ENCODE results near the gene KRT76. TPM values are rescaled to one million over a fixed set of nuclear protein-coding genes. Genes with fewer than 3 reads are reported as not detected.
"Not testable (repeated sequence)": the region's sequence is repeated elsewhere in the genome, so short reads cannot be mapped to it uniquely, and the experiment has no call there.

KRT76 gene
- total RNA-seq, 1 experiment from 2014 or later: not detected

DNA sequence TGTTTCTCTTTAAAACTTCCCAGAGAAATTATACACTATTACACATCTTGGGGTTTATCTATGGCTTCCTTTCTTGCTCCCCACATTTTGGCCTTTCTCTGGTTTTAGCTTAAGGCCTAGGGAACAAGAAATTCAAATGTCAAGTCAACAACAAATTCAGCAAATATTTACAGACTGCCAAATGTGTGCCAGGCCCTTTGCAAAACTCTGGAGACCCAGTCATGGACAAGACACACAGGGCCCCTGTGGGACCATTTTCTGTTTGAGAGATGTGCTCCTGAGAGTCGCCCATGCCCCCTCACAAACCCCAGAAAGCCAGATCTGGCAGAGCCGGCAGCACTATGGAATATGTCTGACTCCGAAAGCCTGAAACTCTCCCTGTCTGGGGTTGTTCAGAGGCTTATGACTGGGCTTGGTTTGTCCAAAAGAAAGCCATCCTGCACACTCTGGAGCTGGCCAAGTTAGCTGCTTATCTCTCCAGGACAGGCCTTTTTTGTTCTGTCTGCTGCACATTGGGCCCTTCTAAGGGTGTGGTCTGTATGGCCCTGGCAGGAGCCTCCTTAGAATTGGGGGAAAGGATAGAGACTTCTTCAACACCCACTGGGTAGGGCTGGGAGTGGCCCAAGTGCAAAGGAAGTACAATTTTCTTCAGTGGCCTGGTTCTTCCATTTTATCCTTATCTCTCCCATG, 19.8 kb upstream of the KRT76 start:
- DNase-seq: no peak
- BruUV-seq (replicated peaks): no TSS peak
- no peak overlapping the region for H3K4me3 Mint-ChIP-seq (ENCODE audit: low read depth, unreplicated experiment)
- no peaks in the 10 kb centered on the region for H3K9me3 Mint-ChIP-seq (ENCODE audit: low read depth, unreplicated experiment)
- H3K27ac Mint-ChIP-seq (ENCODE audit: unreplicated experiment): no peak overlapping the region
- CTCF ChIA-PET: no interaction called here
- H3K36me3 Mint-ChIP-seq (ENCODE audit: insufficient read depth, unreplicated experiment): no peaks in the 10 kb centered on the region
- intact Hi-C loops (cut with micrococcal nuclease; ENCODE audit: unreplicated experiment): no loop called here
- peaks cover 26% of the 10 kb centered on the region for H3K4me1 Mint-ChIP-seq (ENCODE audit: low read depth, unreplicated experiment)
- TF ChIP-seq, protein P1, sequence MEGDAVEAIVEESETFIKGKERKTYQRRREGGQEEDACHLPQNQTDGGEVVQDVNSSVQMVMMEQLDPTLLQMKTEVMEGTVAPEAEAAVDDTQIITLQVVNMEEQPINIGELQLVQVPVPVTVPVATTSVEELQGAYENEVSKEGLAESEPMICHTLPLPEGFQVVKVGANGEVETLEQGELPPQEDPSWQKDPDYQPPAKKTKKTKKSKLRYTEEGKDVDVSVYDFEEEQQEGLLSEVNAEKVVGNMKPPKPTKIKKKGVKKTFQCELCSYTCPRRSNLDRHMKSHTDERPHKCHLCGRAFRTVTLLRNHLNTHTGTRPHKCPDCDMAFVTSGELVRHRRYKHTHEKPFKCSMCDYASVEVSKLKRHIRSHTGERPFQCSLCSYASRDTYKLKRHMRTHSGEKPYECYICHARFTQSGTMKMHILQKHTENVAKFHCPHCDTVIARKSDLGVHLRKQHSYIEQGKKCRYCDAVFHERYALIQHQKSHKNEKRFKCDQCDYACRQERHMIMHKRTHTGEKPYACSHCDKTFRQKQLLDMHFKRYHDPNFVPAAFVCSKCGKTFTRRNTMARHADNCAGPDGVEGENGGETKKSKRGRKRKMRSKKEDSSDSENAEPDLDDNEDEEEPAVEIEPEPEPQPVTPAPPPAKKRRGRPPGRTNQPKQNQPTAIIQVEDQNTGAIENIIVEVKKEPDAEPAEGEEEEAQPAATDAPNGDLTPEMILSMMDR (IDR thresholded peaks at IDR 0.05; ENCODE audit: unreplicated experiment): no peak
- no peaks in the 10 kb centered on the region for H3K27me3 Mint-ChIP-seq (ENCODE audit: unreplicated experiment)

DNA sequence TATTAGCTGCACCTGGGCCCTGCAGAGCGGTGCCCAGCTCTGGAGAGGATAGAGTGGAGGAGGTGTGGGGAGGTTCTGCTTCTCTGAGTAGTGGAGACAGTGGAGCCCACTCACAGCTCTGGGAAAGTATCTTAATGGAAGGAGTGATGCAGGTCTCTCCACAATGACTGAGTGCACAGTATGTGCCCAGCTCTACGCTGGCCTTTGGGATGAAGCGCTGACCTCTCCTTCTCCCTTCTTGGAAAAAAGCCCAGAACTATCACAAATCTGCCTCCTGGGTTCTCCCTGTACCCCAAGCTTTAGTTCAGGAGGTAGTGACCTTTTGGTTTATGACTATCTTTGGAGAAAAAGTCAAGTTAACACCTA, 19.3 kb upstream of the KRT76 start:
- Mint-ChIP-seq H3K27me3 (ENCODE audit: unreplicated experiment) (no peaks in the 10 kb centered on the region), H3K9me3 (ENCODE audit: low read depth, unreplicated experiment) (no peaks in the 10 kb centered on the region), H3K4me1 (ENCODE audit: low read depth, unreplicated experiment) (peaks cover 26% of the 10 kb centered on the region), H3K27ac (ENCODE audit: unreplicated experiment) (no peak overlapping the region), H3K36me3 (ENCODE audit: insufficient read depth, unreplicated experiment) (no peaks in the 10 kb centered on the region), H3K4me3 (ENCODE audit: low read depth, unreplicated experiment) (no peak overlapping the region)
- CTCF ChIA-PET: no interaction called here
- intact Hi-C loops (cut with micrococcal nuclease; ENCODE audit: unreplicated experiment): no loop called here
- TF ChIP-seq, protein P1 (IDR thresholded peaks at IDR 0.05; ENCODE audit: unreplicated experiment): no peak
- no TSS peak for BruUV-seq (replicated peaks)
- DNase-seq: no peak

DNA sequence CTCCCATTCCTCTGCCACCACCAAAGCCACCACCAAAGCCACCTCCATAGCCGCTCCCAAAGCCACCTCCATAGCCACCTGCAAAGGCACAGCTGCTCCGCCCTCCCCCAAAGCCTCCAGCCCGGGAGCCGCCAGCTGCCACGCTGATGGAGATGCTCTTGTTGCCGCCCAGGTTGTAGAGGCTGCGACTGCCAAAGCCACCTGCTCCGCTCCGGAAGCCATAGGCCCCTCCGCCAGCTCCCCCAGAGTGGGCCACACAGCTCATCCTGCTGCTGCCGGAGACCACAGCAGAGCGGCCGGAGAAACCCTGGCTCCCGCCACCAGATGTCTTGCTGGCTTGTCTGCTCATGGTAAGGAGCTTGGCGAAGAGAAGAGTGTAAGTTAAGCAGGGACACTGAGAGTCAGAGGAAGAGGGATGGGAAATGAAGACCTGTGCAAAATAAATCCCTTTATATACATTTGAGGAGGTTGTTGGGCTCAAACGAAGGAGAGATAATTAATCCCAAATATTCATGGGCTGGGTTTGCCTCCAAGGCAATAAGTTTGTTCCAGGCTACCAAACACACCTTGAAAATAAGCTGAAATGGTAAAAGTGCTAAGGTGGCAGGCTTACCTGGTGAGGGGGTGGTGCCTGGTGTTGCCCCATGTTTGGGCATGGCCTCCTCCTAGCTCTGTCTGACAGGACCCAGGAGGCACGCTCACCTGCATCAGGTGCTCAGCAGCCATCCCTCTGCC, 18.7 kb upstream of the KRT76 start, which contains the start of gene KRT3:
KRT3 (minus strand) TSS at position 424 of the 735 bp plus-strand sequence; CDS start at position 349, 75 bp downstream.
- TF ChIP-seq, protein P1 (IDR thresholded peaks at IDR 0.05; ENCODE audit: unreplicated experiment): no peak
- Mint-ChIP-seq H3K4me1 (ENCODE audit: low read depth, unreplicated experiment) (peaks cover 26% of the 10 kb centered on the region), H3K27me3 (ENCODE audit: unreplicated experiment) (no peaks in the 10 kb centered on the region), H3K36me3 (ENCODE audit: insufficient read depth, unreplicated experiment) (no peaks in the 10 kb centered on the region), H3K27ac (ENCODE audit: unreplicated experiment) (no peak within 1 kb of the TSS), H3K9me3 (ENCODE audit: low read depth, unreplicated experiment) (no peaks in the 10 kb centered on the region), H3K4me3 (ENCODE audit: low read depth, unreplicated experiment) (no peak within 1 kb of the TSS)
- BruUV-seq (replicated peaks): no TSS peak
- no peak for DNase-seq
- intact Hi-C loops (cut with micrococcal nuclease; ENCODE audit: unreplicated experiment): no loop called here
- CTCF ChIA-PET: no interaction called here

DNA sequence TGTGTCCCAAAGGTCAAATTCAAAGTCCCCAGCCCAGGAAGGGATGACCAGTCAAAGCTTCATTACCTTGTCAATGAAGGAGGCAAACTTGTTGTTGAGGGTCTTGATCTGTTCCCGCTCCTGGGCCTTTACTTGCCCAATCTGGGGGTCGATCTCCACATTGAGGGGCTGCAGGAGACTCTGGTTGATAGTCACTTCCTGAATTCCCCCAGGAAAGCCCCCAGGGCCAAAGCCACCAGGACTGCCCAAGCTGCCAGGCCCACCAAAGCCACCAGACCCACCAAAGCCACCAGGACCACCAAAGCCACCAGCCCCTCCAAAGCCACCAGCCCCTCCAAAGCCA, 18.2 kb upstream of the KRT76 start:
- H3K4me1 Mint-ChIP-seq (ENCODE audit: low read depth, unreplicated experiment): peaks cover 24% of the 10 kb centered on the region
- CTCF ChIA-PET; H3K4me3 Mint-ChIP-seq (ENCODE audit: low read depth, unreplicated experiment); BruUV-seq (replicated peaks); H3K27me3 Mint-ChIP-seq (ENCODE audit: unreplicated experiment); H3K27ac Mint-ChIP-seq (ENCODE audit: unreplicated experiment); DNase-seq; H3K36me3 Mint-ChIP-seq (ENCODE audit: insufficient read depth, unreplicated experiment); intact Hi-C loops (cut with micrococcal nuclease; ENCODE audit: unreplicated experiment); H3K9me3 Mint-ChIP-seq (ENCODE audit: low read depth, unreplicated experiment): not testable (repeated sequence)

All from Calu3 (cell line).